MCF 10A (cell line): ENCODE data around the gene CEP85L. TPM values are rescaled to one million over a fixed set of nuclear protein-coding genes. Genes with fewer than 3 reads are reported as not detected.

Source experiments
- BruUV-seq: library from RNA; stranded (reverse); fragments of 400-500 nt; replicated peaks from 2 replicates; lab custom pipeline; 2021; lab: Mats Ljungman, UMichigan
- CTCF ChIA-PET: fragments of 300-600 bp; sonication (Branson Sonifier 250); formaldehyde crosslinking; extraction: SDS; loops from one replicate; lab custom pipeline; 2021; ENCODE audit warnings: antibody characterized with exemption, inconsistent platforms; lab: Yijun Ruan, JAX
- POLR2A ChIA-PET: fragments of 300-600, 350-650 bp; sonication (Branson Sonifier 250); formaldehyde crosslinking; extraction: SDS; loops from one replicate; lab custom pipeline; 2020; ENCODE audit warnings: antibody characterized with exemption, inconsistent platforms; lab: Yijun Ruan, JAX
- DNase-seq: peaks from one replicate; pipeline ENCODE4 v3.0.0-alpha.2; 2018; ENCODE audit not compliant: unreplicated experiment
- H3K27ac Mint-ChIP-seq: one replicate; pipeline ENCODE4 v1.8.0; 2022; ENCODE audit warnings: mild to moderate bottlenecking, low read depth, mixed read lengths; ENCODE audit not compliant: unreplicated experiment
- H3K27me3 Mint-ChIP-seq: one replicate; pipeline ENCODE4 v1.8.0; 2022; ENCODE audit warnings: mixed read lengths; ENCODE audit not compliant: insufficient read depth, unreplicated experiment
- H3K36me3 Mint-ChIP-seq: one replicate; pipeline ENCODE4 v1.8.0; 2022; ENCODE audit warnings: mild to moderate bottlenecking, moderate library complexity, mixed read lengths; ENCODE audit not compliant: insufficient read depth, unreplicated experiment
- H3K4me1 Mint-ChIP-seq: one replicate; pipeline ENCODE4 v1.8.0; 2022; ENCODE audit warnings: mixed read lengths; ENCODE audit not compliant: insufficient read depth, unreplicated experiment
- H3K4me3 Mint-ChIP-seq: one replicate; pipeline ENCODE4 v1.8.0; 2022; ENCODE audit warnings: mild to moderate bottlenecking, moderate library complexity, mixed read lengths; ENCODE audit not compliant: unreplicated experiment
- H3K9me3 Mint-ChIP-seq: one replicate; pipeline ENCODE4 v1.8.0; 2022; ENCODE audit warnings: mixed read lengths; ENCODE audit not compliant: unreplicated experiment
- CTCF ChIP-seq: fragments of 200-600 bp; IDR thresholded peaks from one replicate; pipeline ENCODE4 v1.8.0; 2022; ENCODE audit warnings: antibody characterized with exemption, mild to moderate bottlenecking; ENCODE audit not compliant: unreplicated experiment
- intact Hi-C: fragments of 100-400 bp; cut with micrococcal nuclease; formaldehyde crosslinking; loops from 2 replicates; pipeline ENCODE4 v1.14.1; 2022
- total RNA-seq: library from RNA; stranded (reverse); gene quantifications from 2 replicates; pipeline ENCODE4 v1.2.3, GENCODE V29; 2022

The CEP85L gene
- total RNA-seq, 1 experiment from 2014 or later, result 8.4 TPM

GRCh38 chr6:118473266-118473665 is 178.1 kb downstream of the CEP85L start:
- BruUV-seq, result no TSS peak
- Mint-ChIP-seq H3K4me3 (no peak overlapping the region), H3K27ac (no peak overlapping the region), H3K4me1 (no peaks in the 10 kb centered on the region), H3K27me3 (no peaks in the 10 kb centered on the region), H3K9me3 (no peaks in the 10 kb centered on the region), H3K36me3 (peaks cover 23% of the 10 kb centered on the region)
- intact Hi-C loops, result no loop called here
- ChIA-PET CTCF (interaction anchor here (0.7 to 1.3 kb wide), 2 partner anchors 190 to 552 kb away, joined by 3 read pairs; no protein-coding TSS in a partner anchor), POLR2A (no interaction called here)
- TF ChIP-seq CTCF, result no peak
- DNase-seq, result no peak

DNA sequence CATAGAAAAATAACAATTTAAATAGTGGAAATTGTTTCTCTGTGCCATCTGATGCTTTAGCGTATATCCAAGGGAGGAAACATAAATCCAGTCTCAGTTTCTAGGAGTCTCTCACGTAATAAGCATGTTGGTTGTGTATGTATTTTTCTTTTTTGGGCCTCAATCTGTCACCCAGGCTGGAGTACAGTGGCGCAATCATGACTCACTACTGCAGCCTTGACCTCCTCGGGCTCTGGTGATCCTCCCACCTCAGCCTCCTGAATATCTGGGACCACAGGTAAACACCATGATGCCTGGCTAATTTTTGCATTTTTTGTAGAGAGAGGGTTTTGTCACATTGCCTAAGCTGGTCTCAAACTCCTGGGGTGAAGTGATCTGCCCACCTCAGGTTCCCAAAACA is 181.9 kb downstream of the CEP85L start:
- DNase-seq, result peak; percentile 30
- H3K9me3 Mint-ChIP-seq, result no peaks in the 10 kb centered on the region
- POLR2A ChIA-PET, result interaction anchor here (0.7 kb wide), 1 partner anchor 973 kb away, joined by 3 read pairs; no protein-coding TSS in a partner anchor
- H3K27ac Mint-ChIP-seq, result no peak overlapping the region
- intact Hi-C loops, result no loop called here
- H3K4me3 Mint-ChIP-seq, result no peak overlapping the region
- no peak for TF ChIP-seq CTCF
- CTCF ChIA-PET, result interaction anchor here (0.7 kb wide), 1 partner anchor 147 kb away, joined by 3 read pairs; no protein-coding TSS in a partner anchor
- H3K4me1 Mint-ChIP-seq, result no peaks in the 10 kb centered on the region
- no TSS peak for BruUV-seq
- peaks cover 22% of the 10 kb centered on the region for H3K36me3 Mint-ChIP-seq
- H3K27me3 Mint-ChIP-seq, result no peaks in the 10 kb centered on the region

DNA sequence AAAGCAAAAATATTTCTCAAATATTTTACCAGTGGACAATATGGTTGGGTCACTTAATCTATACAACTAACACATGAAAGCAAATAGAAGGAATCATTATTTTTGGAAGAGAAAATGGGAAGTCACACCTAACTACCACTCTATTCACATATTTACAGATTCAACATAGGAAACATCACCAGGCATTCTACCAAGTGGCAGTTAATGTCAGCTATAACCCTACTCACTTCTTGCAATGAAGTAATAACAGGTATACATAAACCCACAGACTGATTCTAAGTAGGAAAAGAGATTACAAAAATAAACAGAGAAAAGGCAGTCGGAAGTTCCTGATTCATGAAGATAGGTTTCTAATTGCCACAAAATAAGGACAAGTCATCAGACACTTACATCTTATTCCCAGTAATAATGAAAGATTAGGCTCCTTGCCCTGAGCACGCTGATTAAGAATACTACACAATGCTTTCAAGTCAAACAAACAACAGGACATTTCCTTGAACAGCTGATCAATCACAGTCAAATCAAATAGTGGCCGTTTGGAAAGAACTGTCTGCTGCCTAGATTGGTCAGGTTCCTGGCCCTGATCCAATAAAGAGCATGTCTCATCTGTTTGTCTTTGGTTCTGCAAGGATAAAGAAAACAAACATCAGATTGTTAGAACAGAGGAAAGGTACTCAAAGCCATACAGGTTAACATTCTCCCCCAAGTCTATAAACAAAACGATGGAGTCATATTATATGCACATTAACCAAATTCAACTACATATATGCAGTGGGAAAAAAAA is 182.5 kb downstream of the CEP85L start:
- Mint-ChIP-seq H3K27ac (no peak overlapping the region), H3K36me3 (peaks cover 22% of the 10 kb centered on the region), H3K4me3 (no peak overlapping the region), H3K27me3 (no peaks in the 10 kb centered on the region), H3K4me1 (no peaks in the 10 kb centered on the region), H3K9me3 (no peaks in the 10 kb centered on the region)
- CTCF ChIA-PET, result no interaction called here
- DNase-seq, result peak; percentile 72
- no TSS peak for BruUV-seq
- intact Hi-C loops, result no loop called here
- no peak for TF ChIP-seq CTCF
- POLR2A ChIA-PET, result interaction anchor here (0.8 kb wide), 1 partner anchor 8 kb away, joined by 3 read pairs; no protein-coding TSS in a partner anchor

DNA sequence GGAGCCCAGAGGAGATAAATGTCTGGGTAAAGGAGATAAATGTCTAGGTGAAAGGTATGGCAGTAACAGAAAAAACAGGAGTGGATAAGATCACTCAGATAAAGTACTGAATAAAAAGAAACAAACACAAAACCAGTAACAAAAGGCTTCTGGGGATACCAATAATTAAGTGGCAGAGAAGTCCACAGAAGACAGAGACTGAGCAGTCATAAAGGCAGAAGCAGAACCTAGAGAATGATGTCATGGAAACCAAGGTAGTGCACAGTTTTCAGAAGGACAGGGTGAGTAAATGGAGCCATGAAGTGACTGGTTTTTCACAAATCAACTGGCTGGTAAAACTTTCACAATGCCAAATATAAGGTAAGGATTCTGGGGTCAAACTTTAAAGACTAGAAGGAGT is 184.2 kb downstream of the CEP85L start:
- ChIA-PET POLR2A (no interaction called here), CTCF (no interaction called here)
- Mint-ChIP-seq H3K36me3 (peaks cover 22% of the 10 kb centered on the region), H3K27me3 (no peaks in the 10 kb centered on the region), H3K27ac (no peak overlapping the region), H3K4me3 (no peak overlapping the region), H3K4me1 (no peaks in the 10 kb centered on the region), H3K9me3 (no peaks in the 10 kb centered on the region)
- DNase-seq, result no peak
- TF ChIP-seq CTCF, result no peak
- intact Hi-C loops, result no loop called here
- no TSS peak for BruUV-seq
